GM19193 (cell line): Measurements from ENCODE around the gene FALEC.

Experiments used
- POLR2A ChIP-seq: IDR thresholded peaks from 4 replicates; pipeline ENCODE4 v1.6.1; 2011; ENCODE audit not compliant: insufficient read depth, insufficient read length; ENCODE audit errors: extremely low read depth

The FALEC gene

GRCh38 chr1:150498342-150498741 lies 17.2 kb upstream of the FALEC start:
- TF ChIP-seq POLR2A = no peak

- no peak for TF ChIP-seq POLR2A
Measured at GRCh38 chr1:150505431-150505830, 10.1 kb upstream of the FALEC start.

GRCh38 chr1:150507912-150508864 lies 7.4 kb upstream of the FALEC start, which contains the start of gene ECM1:
Gene ECM1 (plus strand): TSS chr1:150508109. CDS start chr1:150508210, 101 bp downstream.
- TF ChIP-seq POLR2A = no peak

GRCh38 chr1:150508982-150509381 lies 6.6 kb upstream of the FALEC start:
- TF ChIP-seq POLR2A = no peak

- TF ChIP-seq POLR2A = no peak
Measured at GRCh38 chr1:150511551-150511950, 4.0 kb upstream of the FALEC start.

GRCh38 chr1:150511985-150512660 lies 3.4 kb upstream of the FALEC start:
- TF ChIP-seq POLR2A = no peak

GRCh38 chr1:150512846-150513245 lies 2.7 kb upstream of the FALEC start:
- no peak for TF ChIP-seq POLR2A

GRCh38 chr1:150513351-150513791 lies 2.2 kb upstream of the FALEC start:
- TF ChIP-seq POLR2A = no peak

- no peak for TF ChIP-seq POLR2A
Measured at GRCh38 chr1:150514260-150514659, 1.3 kb upstream of the FALEC start.

- TF ChIP-seq POLR2A = no peak
Measured at GRCh38 chr1:150514913-150515327, 632 bp upstream of the FALEC start.

- no peak for TF ChIP-seq POLR2A
Measured at GRCh38 chr1:150516050-150516591, 569 bp downstream of the FALEC start.

- TF ChIP-seq POLR2A = no peak
Measured at GRCh38 chr1:150516616-150517015, 1.1 kb downstream of the FALEC start.

- TF ChIP-seq POLR2A = no peak
Measured at GRCh38 chr1:150521196-150521968, 5.8 kb downstream of the FALEC start.

GRCh38 chr1:150525348-150525747 lies 9.8 kb downstream of the FALEC start:
- no peak for TF ChIP-seq POLR2A

- TF ChIP-seq POLR2A = no peak
Measured at GRCh38 chr1:150528196-150528595, 12.6 kb downstream of the FALEC start.
